ENCODE data around the gene TMC7. TPM values are rescaled to one million over a fixed set of nuclear protein-coding genes. Genes with fewer than 3 reads are reported as not detected.

TMC7 gene
- total and polyA plus RNA-seq, 9 of the 15 experiments (the other 6 are each of a cell fraction or from before 2014, with no cell fraction given) = 0.08 to 2.0 (median 1.5) TPM

DNA sequence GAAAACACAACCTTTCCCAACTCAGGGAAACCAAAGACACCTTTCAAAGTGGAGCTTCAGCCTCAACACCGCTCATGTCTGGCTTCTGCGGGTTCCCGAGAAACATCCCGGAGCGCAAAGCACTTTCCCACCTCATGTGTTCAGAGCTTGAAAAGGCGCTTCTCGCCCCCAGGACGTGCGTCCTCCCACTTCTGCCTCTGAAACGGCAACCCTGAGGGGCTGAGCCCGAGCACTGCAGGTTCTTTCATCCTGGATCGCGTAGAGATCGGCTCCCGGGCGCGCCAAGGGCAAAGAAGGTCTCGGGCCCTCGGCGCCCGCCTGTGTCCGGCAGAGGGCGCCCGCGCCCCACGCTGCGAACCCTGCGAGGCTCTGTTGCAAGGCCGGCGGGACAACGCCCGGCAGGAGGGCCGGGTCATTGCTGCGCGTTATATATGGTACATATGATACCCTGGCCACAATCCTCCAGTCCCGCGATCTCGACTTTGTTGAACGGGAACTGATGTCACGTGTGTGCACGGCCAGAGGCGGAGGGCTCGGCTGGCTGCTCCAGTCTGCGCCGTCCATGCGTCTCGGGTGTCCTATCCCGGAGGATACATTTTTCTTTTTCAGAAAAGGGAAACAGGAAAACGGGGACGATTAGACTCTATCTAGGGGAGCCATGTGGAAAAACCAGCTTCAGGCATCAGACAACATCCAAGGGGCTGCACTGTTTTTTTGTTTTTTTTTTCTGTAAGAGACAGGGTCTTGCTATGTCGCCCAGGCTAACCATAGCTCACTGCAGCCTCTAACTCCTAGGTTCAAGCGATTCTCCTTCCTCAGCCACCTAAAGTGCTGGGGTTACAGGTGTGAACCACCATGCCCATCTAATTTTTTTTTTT lies 102.8 kb downstream of the TMC7 start (continued):
- TF ChIP-seq, protein P1, sequence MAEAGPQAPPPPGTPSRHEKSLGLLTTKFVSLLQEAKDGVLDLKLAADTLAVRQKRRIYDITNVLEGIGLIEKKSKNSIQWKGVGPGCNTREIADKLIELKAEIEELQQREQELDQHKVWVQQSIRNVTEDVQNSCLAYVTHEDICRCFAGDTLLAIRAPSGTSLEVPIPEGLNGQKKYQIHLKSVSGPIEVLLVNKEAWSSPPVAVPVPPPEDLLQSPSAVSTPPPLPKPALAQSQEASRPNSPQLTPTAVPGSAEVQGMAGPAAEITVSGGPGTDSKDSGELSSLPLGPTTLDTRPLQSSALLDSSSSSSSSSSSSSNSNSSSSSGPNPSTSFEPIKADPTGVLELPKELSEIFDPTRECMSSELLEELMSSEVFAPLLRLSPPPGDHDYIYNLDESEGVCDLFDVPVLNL (CRISPR knock-in tag; IDR thresholded peaks at IDR 0.05; ENCODE audit: low read depth) = no peak
- TF ChIP-seq TBP (optimal IDR thresholded peaks at IDR 0.05; ENCODE audit: low read depth, low read length) (peak; percentile 32), TAL1 (IDR thresholded peaks at IDR 0.05) (no peak), HCFC1 (IDR thresholded peaks at IDR 0.05; ENCODE audit: low read depth, low read length) (0 out of 2 replicates have a peak, but pooled peaks have one; percentile 28), IRF2 (CRISPR knock-in tag; IDR thresholded peaks at IDR 0.05) (no peak), BHLHE40 (IDR thresholded peaks at IDR 0.05; ENCODE audit: low read length) (peak; percentile 52; the same call in 1 of the 2 replicates), ZNF282 (CRISPR knock-in tag; IDR thresholded peaks at IDR 0.05) (no peak), POLR2AphosphoS5 (IDR thresholded peaks at IDR 0.05; ENCODE audit: control insufficient read depth, insufficient read depth, low read depth, low read length) (no peak), CEBPB (tag; IDR thresholded peaks at IDR 0.05) (peak; percentile 95), STAG1 (CRISPR knock-in tag; IDR thresholded peaks at IDR 0.05; ENCODE audit: borderline replicate concordance) (peak; percentile 85), SUPT5H (IDR thresholded peaks at IDR 0.05) (no peak), TRIM28 (IDR thresholded peaks at IDR 0.05) (0 out of 2 replicates have a peak, but pooled peaks have one; percentile 22), COPS2 (conservative IDR thresholded peaks at IDR 0.05) (no peak), ZNF274 (IDR thresholded peaks at IDR 0.05; ENCODE audit: borderline replicate concordance, low read depth, low read length) (no peak)
- TF ChIP-seq, protein P2, sequence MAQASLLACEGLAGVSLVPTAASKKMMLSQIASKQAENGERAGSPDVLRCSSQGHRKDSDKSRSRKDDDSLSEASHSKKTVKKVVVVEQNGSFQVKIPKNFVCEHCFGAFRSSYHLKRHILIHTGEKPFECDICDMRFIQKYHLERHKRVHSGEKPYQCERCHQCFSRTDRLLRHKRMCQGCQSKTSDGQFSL (CRISPR knock-in tag; IDR thresholded peaks at IDR 0.05) = 0 out of 2 replicates have a peak, but pooled peaks have one; percentile 37
- TF ChIP-seq, protein P2 (tag; IDR thresholded peaks at IDR 0.05) = no peak
- TF ChIP-seq, protein P3, sequence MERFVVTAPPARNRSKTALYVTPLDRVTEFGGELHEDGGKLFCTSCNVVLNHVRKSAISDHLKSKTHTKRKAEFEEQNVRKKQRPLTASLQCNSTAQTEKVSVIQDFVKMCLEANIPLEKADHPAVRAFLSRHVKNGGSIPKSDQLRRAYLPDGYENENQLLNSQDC (CRISPR knock-in tag; IDR thresholded peaks at IDR 0.05) = no peak
- TF ChIP-seq, protein P4, sequence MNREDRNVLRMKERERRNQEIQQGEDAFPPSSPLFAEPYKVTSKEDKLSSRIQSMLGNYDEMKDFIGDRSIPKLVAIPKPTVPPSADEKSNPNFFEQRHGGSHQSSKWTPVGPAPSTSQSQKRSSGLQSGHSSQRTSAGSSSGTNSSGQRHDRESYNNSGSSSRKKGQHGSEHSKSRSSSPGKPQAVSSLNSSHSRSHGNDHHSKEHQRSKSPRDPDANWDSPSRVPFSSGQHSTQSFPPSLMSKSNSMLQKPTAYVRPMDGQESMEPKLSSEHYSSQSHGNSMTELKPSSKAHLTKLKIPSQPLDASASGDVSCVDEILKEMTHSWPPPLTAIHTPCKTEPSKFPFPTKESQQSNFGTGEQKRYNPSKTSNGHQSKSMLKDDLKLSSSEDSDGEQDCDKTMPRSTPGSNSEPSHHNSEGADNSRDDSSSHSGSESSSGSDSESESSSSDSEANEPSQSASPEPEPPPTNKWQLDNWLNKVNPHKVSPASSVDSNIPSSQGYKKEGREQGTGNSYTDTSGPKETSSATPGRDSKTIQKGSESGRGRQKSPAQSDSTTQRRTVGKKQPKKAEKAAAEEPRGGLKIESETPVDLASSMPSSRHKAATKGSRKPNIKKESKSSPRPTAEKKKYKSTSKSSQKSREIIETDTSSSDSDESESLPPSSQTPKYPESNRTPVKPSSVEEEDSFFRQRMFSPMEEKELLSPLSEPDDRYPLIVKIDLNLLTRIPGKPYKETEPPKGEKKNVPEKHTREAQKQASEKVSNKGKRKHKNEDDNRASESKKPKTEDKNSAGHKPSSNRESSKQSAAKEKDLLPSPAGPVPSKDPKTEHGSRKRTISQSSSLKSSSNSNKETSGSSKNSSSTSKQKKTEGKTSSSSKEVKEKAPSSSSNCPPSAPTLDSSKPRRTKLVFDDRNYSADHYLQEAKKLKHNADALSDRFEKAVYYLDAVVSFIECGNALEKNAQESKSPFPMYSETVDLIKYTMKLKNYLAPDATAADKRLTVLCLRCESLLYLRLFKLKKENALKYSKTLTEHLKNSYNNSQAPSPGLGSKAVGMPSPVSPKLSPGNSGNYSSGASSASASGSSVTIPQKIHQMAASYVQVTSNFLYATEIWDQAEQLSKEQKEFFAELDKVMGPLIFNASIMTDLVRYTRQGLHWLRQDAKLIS (CRISPR knock-in tag; IDR thresholded peaks at IDR 0.05) = peak; percentile 65; the same call in 1 of the 2 replicates
- TF ChIP-seq, protein P5, sequence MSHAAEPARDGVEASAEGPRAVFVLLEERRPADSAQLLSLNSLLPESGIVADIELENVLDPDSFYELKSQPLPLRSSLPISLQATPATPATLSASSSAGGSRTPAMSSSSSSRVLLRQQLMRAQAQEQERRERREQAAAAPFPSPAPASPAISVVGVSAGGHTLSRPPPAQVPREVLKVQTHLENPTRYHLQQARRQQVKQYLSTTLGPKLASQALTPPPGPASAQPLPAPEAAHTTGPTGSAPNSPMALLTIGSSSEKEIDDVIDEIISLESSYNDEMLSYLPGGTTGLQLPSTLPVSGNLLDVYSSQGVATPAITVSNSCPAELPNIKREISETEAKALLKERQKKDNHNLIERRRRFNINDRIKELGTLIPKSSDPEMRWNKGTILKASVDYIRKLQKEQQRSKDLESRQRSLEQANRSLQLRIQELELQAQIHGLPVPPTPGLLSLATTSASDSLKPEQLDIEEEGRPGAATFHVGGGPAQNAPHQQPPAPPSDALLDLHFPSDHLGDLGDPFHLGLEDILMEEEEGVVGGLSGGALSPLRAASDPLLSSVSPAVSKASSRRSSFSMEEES (CRISPR knock-in tag; IDR thresholded peaks at IDR 0.05) = peak; percentile 47

Data from K562 (cell line).